ENCODE measurements around the gene TMC1. TPM values are rescaled to one million over a fixed set of nuclear protein-coding genes. Genes with fewer than 3 reads are reported as not detected.

The TMC1 gene
- total and polyA plus RNA-seq, 8 donors = 0.33 to 0.73 TPM; not detected in 6

DNA sequence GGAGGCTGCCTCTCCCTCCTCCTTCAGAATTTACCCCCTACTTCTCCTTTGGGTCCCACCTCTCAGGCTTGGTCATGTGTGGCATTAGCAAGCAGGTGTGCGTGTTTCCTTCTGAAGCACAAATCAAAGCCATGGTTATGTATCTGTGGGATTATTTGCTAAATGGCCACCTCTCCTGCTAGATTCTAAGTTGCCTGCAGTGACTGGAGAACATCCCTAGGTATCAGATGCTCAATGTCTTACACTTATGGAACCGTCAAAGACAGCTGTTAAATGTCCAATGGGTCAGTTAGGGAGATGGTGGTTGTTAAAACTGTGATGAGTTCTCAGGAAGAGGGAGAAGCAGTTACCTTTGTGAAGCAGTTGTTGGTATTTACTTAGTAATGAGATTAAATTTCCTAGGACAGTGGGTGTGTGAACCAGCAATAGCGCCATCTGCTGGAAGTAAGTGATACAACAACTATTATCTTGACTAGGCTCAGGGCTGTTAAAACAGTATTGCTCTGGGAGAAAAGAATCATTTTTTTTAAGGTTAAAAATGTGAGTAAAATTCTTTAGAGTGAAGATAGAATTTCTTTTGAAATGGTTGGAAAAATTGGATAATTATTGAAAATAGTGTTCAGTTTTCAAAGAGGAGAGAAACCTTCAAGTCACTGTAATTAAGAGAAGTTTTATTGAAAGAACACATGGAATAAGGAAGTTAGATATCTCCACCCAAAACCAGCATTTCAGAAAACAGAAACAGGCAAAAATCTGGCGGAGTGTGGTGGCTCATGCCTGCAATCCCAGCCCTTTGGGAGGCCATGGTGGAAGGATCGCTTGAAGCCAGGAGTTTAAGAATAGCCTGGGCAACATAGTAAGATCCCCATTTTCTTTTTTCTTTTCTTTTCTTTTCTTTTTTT lies 71.3 kb downstream of the TMC1 start:
- 31 to 46% (median 38%) methylated on average over 5 of the region's 5 CpGs for WGBS, 5 donors
- TF ChIP-seq, protein P1, sequence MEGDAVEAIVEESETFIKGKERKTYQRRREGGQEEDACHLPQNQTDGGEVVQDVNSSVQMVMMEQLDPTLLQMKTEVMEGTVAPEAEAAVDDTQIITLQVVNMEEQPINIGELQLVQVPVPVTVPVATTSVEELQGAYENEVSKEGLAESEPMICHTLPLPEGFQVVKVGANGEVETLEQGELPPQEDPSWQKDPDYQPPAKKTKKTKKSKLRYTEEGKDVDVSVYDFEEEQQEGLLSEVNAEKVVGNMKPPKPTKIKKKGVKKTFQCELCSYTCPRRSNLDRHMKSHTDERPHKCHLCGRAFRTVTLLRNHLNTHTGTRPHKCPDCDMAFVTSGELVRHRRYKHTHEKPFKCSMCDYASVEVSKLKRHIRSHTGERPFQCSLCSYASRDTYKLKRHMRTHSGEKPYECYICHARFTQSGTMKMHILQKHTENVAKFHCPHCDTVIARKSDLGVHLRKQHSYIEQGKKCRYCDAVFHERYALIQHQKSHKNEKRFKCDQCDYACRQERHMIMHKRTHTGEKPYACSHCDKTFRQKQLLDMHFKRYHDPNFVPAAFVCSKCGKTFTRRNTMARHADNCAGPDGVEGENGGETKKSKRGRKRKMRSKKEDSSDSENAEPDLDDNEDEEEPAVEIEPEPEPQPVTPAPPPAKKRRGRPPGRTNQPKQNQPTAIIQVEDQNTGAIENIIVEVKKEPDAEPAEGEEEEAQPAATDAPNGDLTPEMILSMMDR (IDR thresholded peaks at IDR 0.05) = peak in 5 of 7 experiments; percentile 56 to 92 (median 88)
- TF ChIP-seq POLR2AphosphoS5 (IDR thresholded peaks at IDR 0.05) (peak; percentile 11 to 72 (median 19)), POLR2A (IDR thresholded peaks at IDR 0.05) (no peak), EP300 (IDR thresholded peaks at IDR 0.05) (no peak)
- intact Hi-C loops (cut with DNase I; ENCODE audit: low total_unique reads) = loop anchor here (5.0 kb wide), 1 partner anchor 310 kb away; no protein-coding TSS in a partner anchor
- Histone ChIP-seq H3K9me3 (no peaks in the 10 kb centered on the region), H3K27ac (peak overlapping the region in 3 of 5 donors; percentile 28 to 36 (median 35)), H3K27me3 (no peaks in the 10 kb centered on the region), H3K4me3 (no peak overlapping the region), H3K4me1 (peaks cover 4 to 40% (median 11%) of the 10 kb centered on the region in 4 donors), H3K36me3 (no peaks in the 10 kb centered on the region)
- DNase-seq = peak in 1 of 2 donors; percentile 87

DNA sequence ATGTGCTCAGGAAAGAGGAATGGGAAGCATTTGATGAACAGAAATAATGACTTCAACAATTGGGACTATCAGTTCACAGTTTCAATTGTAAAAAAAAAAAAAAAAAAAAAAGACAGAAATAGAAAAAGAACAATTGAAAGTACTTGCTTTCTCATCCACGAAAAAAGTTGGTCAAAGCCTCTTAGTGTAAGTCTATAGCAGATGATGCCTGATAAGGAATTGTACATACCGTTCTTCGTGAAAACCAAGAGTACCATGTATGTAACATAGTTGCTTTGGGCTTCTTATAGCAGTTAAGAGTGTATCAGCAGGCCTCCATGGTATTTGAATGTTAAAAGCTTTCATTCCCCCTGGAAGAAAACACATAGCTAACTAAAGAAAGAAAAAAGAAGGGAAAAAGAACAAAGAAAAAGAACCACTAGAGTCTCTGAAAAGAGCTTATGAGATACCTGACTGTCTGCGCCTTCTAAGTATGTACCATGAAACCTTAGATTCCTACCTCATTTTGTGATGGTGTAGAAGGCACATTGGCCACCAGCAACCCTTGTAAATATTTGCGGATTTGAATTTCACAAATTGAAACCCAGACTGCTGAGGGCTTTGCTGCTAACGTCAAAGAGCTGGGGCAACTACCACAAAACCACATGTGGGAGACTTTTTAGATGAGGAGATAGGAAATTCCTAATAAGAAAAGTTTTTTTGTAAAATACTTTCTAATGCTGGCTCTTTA lies 75.2 kb downstream of the TMC1 start:
- H3K4me1 ChIP-seq = peaks cover 4 to 14% (median 9%) of the 10 kb centered on the region in 4 donors
- H3K36me3 ChIP-seq = no peaks in the 10 kb centered on the region
- TF ChIP-seq, protein P1 (IDR thresholded peaks at IDR 0.05) = no peak
- TF ChIP-seq POLR2AphosphoS5 (IDR thresholded peaks at IDR 0.05) (no peak), EP300 (IDR thresholded peaks at IDR 0.05) (no peak), POLR2A (IDR thresholded peaks at IDR 0.05) (no peak)
- no peak overlapping the region for H3K4me3 ChIP-seq
- H3K9me3 ChIP-seq = no peaks in the 10 kb centered on the region
- no peak overlapping the region for H3K27ac ChIP-seq
- DNase-seq = no peak
- no peaks in the 10 kb centered on the region for H3K27me3 ChIP-seq
- WGBS, 5 donors = 73 to 82% (median 77%) methylated on average over 6 of the region's 6 CpGs
- intact Hi-C loops (cut with DNase I; ENCODE audit: low total_unique reads) = no loop called here

DNA sequence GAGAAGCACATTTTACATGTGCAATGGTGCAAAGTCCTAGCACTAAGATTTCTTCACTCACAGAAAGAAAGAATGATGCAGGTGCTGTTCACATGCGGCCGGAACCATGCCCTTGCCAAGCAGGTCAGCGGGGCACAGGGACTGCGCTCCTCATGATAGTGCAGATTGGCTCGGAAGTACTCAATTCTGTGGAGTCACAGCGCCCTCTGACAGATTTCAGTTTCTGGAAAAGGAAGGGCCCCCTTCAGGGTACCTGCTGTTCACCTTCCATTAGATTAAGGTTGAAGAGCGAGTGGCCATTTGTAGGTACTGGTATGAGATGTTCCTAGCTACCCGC lies 75.7 kb downstream of the TMC1 start:
- TF ChIP-seq POLR2AphosphoS5 (IDR thresholded peaks at IDR 0.05) (no peak), EP300 (IDR thresholded peaks at IDR 0.05) (no peak), POLR2A (IDR thresholded peaks at IDR 0.05) (no peak)
- TF ChIP-seq, protein P1 (IDR thresholded peaks at IDR 0.05) = no peak
- no peaks in the 10 kb centered on the region for H3K9me3 ChIP-seq
- H3K27ac ChIP-seq = no peak overlapping the region
- intact Hi-C loops (cut with DNase I; ENCODE audit: low total_unique reads) = no loop called here
- no peak overlapping the region for H3K4me3 ChIP-seq
- H3K36me3 ChIP-seq = no peaks in the 10 kb centered on the region
- no peaks in the 10 kb centered on the region for H3K27me3 ChIP-seq
- peaks cover 4 to 14% (median 9%) of the 10 kb centered on the region in 4 donors for H3K4me1 ChIP-seq
- no peak for DNase-seq
- 77 to 92% (median 88%) methylated on average over 8 of the region's 8 CpGs for WGBS, 5 donors

DNA sequence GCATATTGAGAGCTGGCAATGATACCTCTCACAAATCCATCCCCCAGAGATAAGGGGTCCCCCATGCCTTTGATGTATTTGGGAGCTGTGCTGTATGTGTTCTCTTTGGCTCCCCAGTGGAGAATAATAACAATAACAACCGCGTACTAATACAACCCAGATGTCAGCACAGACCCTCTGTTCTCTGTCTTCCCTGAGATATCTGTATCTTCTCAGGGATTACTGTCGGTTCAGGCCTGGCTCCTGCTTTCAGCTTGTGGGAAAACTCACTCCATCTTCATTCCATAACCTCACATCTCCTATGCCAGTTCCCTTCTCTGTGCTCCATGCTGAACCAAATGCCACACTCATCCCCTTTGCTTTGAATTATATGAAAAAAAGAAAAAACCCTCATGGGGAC lies 76.2 kb downstream of the TMC1 start:
- intact Hi-C loops (cut with DNase I; ENCODE audit: low total_unique reads) = no loop called here
- DNase-seq = no peak
- TF ChIP-seq POLR2AphosphoS5 (IDR thresholded peaks at IDR 0.05) (no peak), EP300 (IDR thresholded peaks at IDR 0.05) (no peak), POLR2A (IDR thresholded peaks at IDR 0.05) (no peak)
- TF ChIP-seq, protein P1 (IDR thresholded peaks at IDR 0.05) = no peak
- Histone ChIP-seq H3K27me3 (no peaks in the 10 kb centered on the region), H3K9me3 (no peaks in the 10 kb centered on the region), H3K4me1 (peaks cover under 1 to 10% (median 5%) of the 10 kb centered on the region in 4 donors), H3K27ac (no peak overlapping the region), H3K4me3 (no peak overlapping the region), H3K36me3 (no peaks in the 10 kb centered on the region)
- WGBS, 5 donors = 80 to 96% (median 89%) methylated on average over 3 of the region's 3 CpGs

Data from stomach (tissue), 9 donors.